SK-N-SH treated with all-trans-retinoic acid at 6 μM for 48 hours (cell line): ENCODE results near the gene GAREM1.

ENCODE experiments used
- BACH2 ChIP-seq: fragments of 250-450 bp; sonication (Bioruptor Pico); IDR thresholded peaks from 2 replicates; pipeline ENCODE4 v1.9.0; 2021; ENCODE audit warnings: mild to moderate bottlenecking, borderline replicate concordance
- TOX ChIP-seq: fragments of 250-450 bp; sonication (Bioruptor Pico); IDR thresholded peaks from 2 replicates; pipeline ENCODE4 v1.8.0; 2021; ENCODE audit warnings: mild to moderate bottlenecking, moderate library complexity, borderline replicate concordance
- TSHZ2 ChIP-seq: fragments of 250-450 bp; sonication (Bioruptor Pico); IDR thresholded peaks from 2 replicates; pipeline ENCODE4 v1.5.0; 2020; ENCODE audit warnings: mild to moderate bottlenecking, moderate library complexity

GRCh38 chr18:32267463-32267862 is 203.2 kb downstream of the GAREM1 start:
- TF ChIP-seq BACH2 (CRISPR knock-in tag) (no peak), TOX (CRISPR knock-in tag) (no peak), TSHZ2 (no peak)
